Measurements from ENCODE around the gene ZFAND5.

The ZFAND5 gene

GRCh38 chr9:72326641-72327040 lies 38.4 kb downstream of the ZFAND5 start:
- H3K9me2 ChIP-seq (replicated peaks; ENCODE audit: low read depth, low read length) = no peaks in the 10 kb centered on the region
- H2AFZ ChIP-seq (ENCODE audit: low read length) = no peak overlapping the region
- TF ChIP-seq CTCF (conservative IDR thresholded peaks at IDR 0.05; ENCODE audit: low read length) (no peak), EZH2phosphoT487 (IDR thresholded peaks at IDR 0.05; ENCODE audit: borderline replicate concordance) (no peak)
- H4K20me1 ChIP-seq (ENCODE audit: insufficient read depth, low read length, poor library complexity, severe bottlenecking) = no peaks in the 10 kb centered on the region
- no peak overlapping the region for H3K4me2 ChIP-seq (ENCODE audit: low read depth, low read length, poor library complexity, severe bottlenecking)
- H3K4me1 ChIP-seq (ENCODE audit: insufficient read depth, low read length, poor library complexity, severe bottlenecking) = no peaks in the 10 kb centered on the region
- H3F3A ChIP-seq (ENCODE audit: low read depth) = no peaks in the 10 kb centered on the region
- H3K36me3 ChIP-seq (ENCODE audit: insufficient read depth, low read length) = no peaks in the 10 kb centered on the region
- H3K79me2 ChIP-seq (ENCODE audit: insufficient read depth, low read length) = no peaks in the 10 kb centered on the region
- H3K9me3 ChIP-seq (ENCODE audit: insufficient read depth, low read depth, low read length) = no peaks in the 10 kb centered on the region
- H3K4me3 ChIP-seq (ENCODE audit: low read length, poor library complexity, severe bottlenecking) = no peak overlapping the region
- H3K9ac ChIP-seq (ENCODE audit: low read depth, low read length, poor library complexity, severe bottlenecking) = no peak overlapping the region
- H3K27me3 ChIP-seq (ENCODE audit: insufficient read depth, low read length, poor library complexity, severe bottlenecking) = no peaks in the 10 kb centered on the region

GRCh38 chr9:72324974-72325373 lies 40.0 kb downstream of the ZFAND5 start:
- H3K4me3 ChIP-seq (ENCODE audit: low read length, poor library complexity, severe bottlenecking) = no peak overlapping the region
- H3K9me2 ChIP-seq (replicated peaks; ENCODE audit: low read depth, low read length) = no peaks in the 10 kb centered on the region
- no peaks in the 10 kb centered on the region for H4K20me1 ChIP-seq (ENCODE audit: insufficient read depth, low read length, poor library complexity, severe bottlenecking)
- H3K9ac ChIP-seq (ENCODE audit: low read depth, low read length, poor library complexity, severe bottlenecking) = no peak overlapping the region
- H3K36me3 ChIP-seq (ENCODE audit: insufficient read depth, low read length) = no peaks in the 10 kb centered on the region
- TF ChIP-seq EZH2phosphoT487 (IDR thresholded peaks at IDR 0.05; ENCODE audit: borderline replicate concordance) = no peak
- TF ChIP-seq CTCF (conservative IDR thresholded peaks at IDR 0.05; ENCODE audit: low read length) = no peak
- H3K79me2 ChIP-seq (ENCODE audit: insufficient read depth, low read length) = no peaks in the 10 kb centered on the region
- H2AFZ ChIP-seq (ENCODE audit: low read length) = no peak overlapping the region
- no peaks in the 10 kb centered on the region for H3F3A ChIP-seq (ENCODE audit: low read depth)
- no peaks in the 10 kb centered on the region for H3K9me3 ChIP-seq (ENCODE audit: insufficient read depth, low read depth, low read length)
- H3K4me1 ChIP-seq (ENCODE audit: insufficient read depth, low read length, poor library complexity, severe bottlenecking) = no peaks in the 10 kb centered on the region
- H3K27me3 ChIP-seq (ENCODE audit: insufficient read depth, low read length, poor library complexity, severe bottlenecking) = no peaks in the 10 kb centered on the region
- no peak overlapping the region for H3K4me2 ChIP-seq (ENCODE audit: low read depth, low read length, poor library complexity, severe bottlenecking)

GRCh38 chr9:72322678-72323077 lies 42.3 kb downstream of the ZFAND5 start:
- Histone ChIP-seq H3K36me3 (ENCODE audit: insufficient read depth, low read length) (no peaks in the 10 kb centered on the region), H3K4me3 (ENCODE audit: low read length, poor library complexity, severe bottlenecking) (no peak overlapping the region), H3F3A (ENCODE audit: low read depth) (no peaks in the 10 kb centered on the region), H3K79me2 (ENCODE audit: insufficient read depth, low read length) (no peaks in the 10 kb centered on the region), H3K4me2 (ENCODE audit: low read depth, low read length, poor library complexity, severe bottlenecking) (no peak overlapping the region), H3K9me2 (replicated peaks; ENCODE audit: low read depth, low read length) (no peaks in the 10 kb centered on the region), H3K27me3 (ENCODE audit: insufficient read depth, low read length, poor library complexity, severe bottlenecking) (no peaks in the 10 kb centered on the region), H2AFZ (ENCODE audit: low read length) (no peak overlapping the region), H3K4me1 (ENCODE audit: insufficient read depth, low read length, poor library complexity, severe bottlenecking) (no peaks in the 10 kb centered on the region), H4K20me1 (ENCODE audit: insufficient read depth, low read length, poor library complexity, severe bottlenecking) (no peaks in the 10 kb centered on the region), H3K9me3 (ENCODE audit: insufficient read depth, low read depth, low read length) (no peaks in the 10 kb centered on the region), H3K9ac (ENCODE audit: low read depth, low read length, poor library complexity, severe bottlenecking) (no peak overlapping the region)
- TF ChIP-seq EZH2phosphoT487 (IDR thresholded peaks at IDR 0.05; ENCODE audit: borderline replicate concordance) (no peak), CTCF (conservative IDR thresholded peaks at IDR 0.05; ENCODE audit: low read length) (no peak)
